Endothelial cell of hepatic sinusoid (primary cell): ENCODE results near the gene SELENOW.
"Not testable (repeated sequence)": the region's sequence is repeated elsewhere in the genome, so short reads cannot be mapped to it uniquely, and the experiment has no call there.

Experiments used
- in situ Hi-C: cut with HindIII; loops from 2 replicates; pipeline ENCODE4 v1.10.0; 2017; ENCODE audit warnings: low sequenced_read_pairs

SELENOW gene

DNA sequence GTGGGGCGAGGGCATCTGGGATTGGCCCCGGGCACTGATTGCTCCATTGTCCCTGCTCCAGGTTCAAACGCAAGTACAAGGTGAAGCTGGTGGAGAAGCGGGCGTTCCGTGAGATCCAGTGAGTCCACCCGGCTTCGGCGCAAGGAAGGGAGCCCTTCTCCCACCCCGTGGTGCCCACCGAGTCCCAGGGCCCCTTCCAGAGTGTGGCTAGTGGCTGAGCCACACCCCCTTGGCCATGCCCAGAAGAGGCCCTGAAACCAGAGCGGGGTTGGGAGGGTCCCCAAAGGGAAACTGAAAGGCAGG lies 21.9 kb upstream of the SELENOW start:
- in situ Hi-C loops, result no loop called here

- in situ Hi-C loops, result no loop called here
These were observed 21.4 kb upstream of the SELENOW start for GRCh38 chr19:47756953-47757608.

DNA sequence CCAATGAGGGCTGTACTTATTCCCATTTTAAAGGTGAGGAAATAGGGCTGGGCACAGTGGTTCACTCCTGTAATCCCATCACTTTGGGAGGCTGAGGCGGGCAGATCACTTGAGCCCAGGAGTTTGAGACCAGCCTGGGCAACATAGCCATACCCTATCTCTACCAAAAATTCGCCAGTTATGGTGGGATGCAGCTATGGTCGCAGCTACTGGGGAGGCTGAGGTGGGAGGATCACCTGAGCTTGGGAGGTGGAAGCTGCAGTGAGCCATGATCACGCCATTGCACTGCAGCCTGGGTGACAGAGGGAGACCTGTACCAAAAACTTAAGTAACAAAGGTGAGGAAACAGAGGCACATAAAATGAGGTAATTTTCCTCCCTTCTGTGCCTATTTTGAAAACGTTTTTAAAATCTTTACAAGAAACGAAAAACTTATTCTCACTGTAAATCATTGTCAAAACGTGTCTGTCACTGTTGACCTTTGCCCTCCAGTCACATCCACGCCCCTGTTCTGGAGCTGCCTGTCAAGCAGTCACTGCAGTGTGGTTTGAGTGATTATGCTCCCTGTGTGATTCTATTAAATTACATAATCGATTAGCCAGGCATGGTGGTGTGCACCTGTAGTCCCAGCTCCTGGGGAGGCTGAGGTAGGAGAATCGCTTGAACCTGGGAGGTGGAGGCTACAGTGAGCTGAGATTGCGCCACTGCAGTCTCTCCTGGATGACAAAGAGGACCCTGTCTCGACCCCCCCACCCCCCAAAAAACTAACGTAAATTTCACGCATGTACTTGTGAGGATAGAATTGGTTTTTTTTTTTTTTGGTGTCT lies 20.7 kb upstream of the SELENOW start:
- in situ Hi-C loops, result no loop called here

DNA sequence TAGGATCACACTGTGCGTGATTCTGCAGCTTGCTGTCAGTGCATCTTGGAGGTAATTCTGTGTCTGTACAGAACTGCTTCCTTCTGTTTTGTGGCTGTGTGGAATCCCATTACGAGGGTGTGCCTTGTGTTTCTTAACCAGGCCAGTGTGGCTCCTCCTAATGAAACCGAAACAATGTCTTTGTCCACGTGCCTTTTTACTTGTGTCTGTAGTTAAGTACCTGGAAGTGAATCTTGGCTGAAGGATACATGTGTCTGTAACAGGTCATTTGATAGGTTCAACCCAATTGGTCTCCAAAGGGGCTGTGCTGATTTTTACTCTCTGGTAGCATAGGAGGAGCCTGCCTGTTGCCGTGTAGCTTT lies 20.1 kb upstream of the SELENOW start:
- in situ Hi-C loops, result no loop called here

- in situ Hi-C loops, result no loop called here
These were observed 17.9 kb upstream of the SELENOW start for GRCh38 chr19:47760632-47760999.

GRCh38 chr19:47761566-47761965 lies 16.9 kb upstream of the SELENOW start:
- in situ Hi-C loops, result no loop called here

- in situ Hi-C loops, result no loop called here
These were observed 16.4 kb upstream of the SELENOW start for GRCh38 chr19:47762151-47762550.

DNA sequence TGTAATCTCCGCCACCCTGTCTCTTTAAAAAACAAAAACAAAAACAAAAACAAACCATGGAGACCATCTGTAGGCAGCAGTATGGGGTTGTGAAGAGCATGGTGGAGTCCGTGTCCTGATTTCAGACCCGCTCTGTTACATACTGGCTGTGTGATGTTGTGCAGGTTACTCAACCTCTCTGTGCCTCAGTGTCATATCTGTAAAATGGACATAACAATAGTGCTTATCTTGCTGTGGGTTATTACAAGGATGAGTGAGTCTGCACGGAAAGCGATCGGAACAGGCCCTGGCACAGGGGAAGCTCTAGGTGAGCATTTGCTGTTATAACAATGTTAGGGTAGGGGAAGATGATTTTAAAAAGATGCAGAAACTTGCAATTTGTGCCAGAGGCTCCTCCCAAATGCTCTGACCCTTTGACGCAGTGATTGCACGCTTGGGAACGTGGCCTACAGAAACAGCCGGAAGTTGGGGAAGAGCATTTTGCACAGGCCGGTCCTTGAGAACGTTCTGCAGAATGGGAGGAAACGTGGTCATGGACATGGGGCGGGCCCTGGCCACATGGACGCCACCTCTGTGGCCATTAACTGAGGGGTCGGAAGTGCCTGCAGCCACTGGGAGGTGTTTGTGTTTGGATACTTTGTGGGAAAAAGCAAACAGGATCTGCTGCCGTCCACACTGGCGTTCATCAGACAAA lies 15.7 kb upstream of the SELENOW start:
- in situ Hi-C loops, result no loop called here

DNA sequence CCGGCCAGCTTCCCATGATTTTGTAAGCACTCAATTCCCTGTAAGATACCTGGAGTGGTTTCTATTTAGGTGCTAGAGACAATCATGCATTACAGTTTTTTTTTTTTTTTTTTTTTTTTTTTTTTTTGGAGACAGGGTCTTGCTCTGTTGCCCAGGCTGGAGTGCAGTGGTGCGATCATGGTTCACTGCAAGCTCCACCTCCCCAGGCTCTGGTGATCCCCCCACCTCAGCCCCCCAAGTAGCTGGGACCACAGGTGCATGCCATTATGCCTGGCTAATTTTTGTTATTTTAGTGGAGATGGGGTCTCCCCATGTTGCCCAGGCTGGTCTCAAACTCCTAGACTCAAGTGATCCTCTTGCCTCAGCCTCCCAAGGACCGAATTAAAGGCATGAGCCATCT lies 13.8 kb upstream of the SELENOW start:
- in situ Hi-C loops, result not testable (repeated sequence)

- in situ Hi-C loops, result no loop called here
These were observed 12.8 kb upstream of the SELENOW start for GRCh38 chr19:47765523-47766358.

GRCh38 chr19:47766359-47766620 lies 12.2 kb upstream of the SELENOW start:
- in situ Hi-C loops, result no loop called here

GRCh38 chr19:47766670-47767069 lies 11.8 kb upstream of the SELENOW start:
- in situ Hi-C loops, result no loop called here

GRCh38 chr19:47767349-47767748 lies 11.2 kb upstream of the SELENOW start:
- in situ Hi-C loops, result no loop called here

DNA sequence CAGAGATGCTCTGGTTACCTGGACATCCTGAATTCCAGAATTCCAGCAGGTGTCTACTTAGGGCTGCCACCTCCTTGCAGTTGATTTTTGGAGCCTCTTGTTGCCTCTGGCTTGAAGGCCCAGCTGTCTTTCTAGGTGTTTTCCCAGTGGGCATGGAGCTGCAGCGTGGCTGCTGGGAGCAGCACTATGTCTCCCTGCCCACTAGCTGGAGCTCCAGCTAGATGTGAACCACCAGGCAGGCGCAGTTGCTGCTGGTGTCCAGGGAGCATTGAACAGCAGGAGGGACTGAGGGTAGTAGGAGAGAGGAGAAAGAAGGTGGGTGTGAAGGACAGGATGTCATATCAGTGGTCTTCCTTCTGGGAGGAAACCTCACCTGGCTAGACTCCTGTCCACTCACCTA lies 9.9 kb upstream of the SELENOW start:
- in situ Hi-C loops, result no loop called here

DNA sequence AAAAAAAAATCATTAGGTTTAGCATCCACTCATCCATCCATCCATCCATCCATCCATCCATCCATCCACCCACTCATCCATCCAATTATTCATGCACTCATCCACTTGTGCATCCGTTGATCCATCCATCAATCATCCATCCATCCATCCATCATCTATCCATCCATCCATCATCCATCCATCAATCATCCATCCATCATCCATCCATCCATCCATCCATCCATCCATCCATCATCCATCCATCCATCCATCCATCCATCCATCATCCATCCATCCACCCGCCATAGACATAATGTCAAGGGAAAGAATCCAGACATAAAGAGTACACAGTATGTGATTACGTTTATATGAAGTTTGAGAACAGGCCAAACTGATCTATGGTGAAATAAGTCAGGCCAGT lies 9.0 kb upstream of the SELENOW start:
- in situ Hi-C loops, result no loop called here

DNA sequence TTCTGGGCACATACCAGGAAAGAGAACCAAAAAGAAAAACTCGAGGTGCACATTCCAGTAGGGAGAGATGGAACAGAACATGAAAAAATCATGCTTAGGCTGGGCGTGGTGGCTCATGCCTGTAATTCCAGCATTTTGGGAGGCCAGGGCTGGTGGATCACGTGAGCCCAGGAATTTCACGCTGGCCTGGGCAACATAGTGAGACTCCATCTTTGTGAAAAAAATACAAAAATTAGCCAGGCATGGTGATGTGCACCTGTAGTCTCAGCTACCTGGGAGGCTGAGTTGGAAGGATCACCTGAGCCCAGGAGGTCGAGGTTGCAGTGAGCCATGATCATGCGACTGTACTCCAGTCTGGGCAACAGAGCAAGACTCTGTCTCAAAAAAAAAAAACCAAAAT lies 7.2 kb upstream of the SELENOW start:
- in situ Hi-C loops, result not testable (repeated sequence)

GRCh38 chr19:47776568-47776967 lies 1.9 kb upstream of the SELENOW start:
- in situ Hi-C loops, result no loop called here

DNA sequence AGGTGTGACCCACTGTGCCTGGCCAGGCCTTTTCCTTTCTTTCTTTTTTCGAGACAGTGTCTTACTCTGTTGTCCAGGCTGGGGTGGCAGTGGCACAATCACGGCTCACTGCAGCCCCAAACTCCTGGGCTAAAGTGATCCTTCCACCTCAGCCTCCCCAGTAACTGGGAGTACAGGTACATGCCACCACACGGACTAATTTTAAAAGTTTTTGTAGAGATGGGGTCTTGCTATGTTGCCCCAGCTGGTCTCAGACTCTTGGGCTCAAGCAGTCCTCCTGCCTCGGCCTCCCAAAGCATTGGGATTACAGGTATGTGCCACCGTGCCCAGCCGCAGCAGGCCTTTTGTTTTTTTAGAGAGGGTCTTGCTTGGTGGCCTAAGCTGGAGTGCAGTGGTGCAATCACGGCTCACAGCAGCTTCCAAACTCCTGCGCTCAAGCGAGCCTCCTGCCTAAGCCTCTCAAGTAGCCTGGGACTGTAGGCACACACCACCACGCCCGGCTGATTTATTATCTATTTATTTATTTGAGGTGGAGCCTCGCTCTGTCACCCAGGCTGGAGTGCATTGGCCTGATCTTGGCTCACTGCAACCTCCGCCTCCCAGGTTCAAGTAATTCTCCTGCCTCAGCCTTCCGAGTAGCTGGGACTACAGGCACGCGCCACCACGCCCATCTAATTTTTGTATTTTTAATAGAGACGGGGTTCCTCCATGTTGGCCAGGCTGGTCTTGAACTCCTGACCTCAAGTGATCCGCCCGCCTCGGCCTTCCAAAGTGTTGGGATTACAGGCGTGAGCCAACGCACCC lies 1.1 kb upstream of the SELENOW start:
- in situ Hi-C loops, result not testable (repeated sequence)

GRCh38 chr19:47778954-47779351 lies 450 bp downstream of the SELENOW start:
- in situ Hi-C loops, result no loop called here

- in situ Hi-C loops, result no loop called here
These were observed 1.2 kb downstream of the SELENOW start for GRCh38 chr19:47779524-47780214.
